Loucy (cell line): ENCODE measurements around the gene PKD1L1.

Experiments used
- H2AFZ ChIP-seq: fragments of 200-600 bp; sonication (generic); 2 replicates; pipeline ENCODE4 v1.6.0; 2016; ENCODE audit warnings: antibody characterized with exemption, mild to moderate bottlenecking, low read length, moderate library complexity
- H3F3A ChIP-seq: fragments of 200-600 bp; 2 replicates; pipeline ENCODE4 v1.6.0; 2016; ENCODE audit warnings: antibody characterized with exemption, low read depth, mild to moderate bottlenecking
- H3K27me3 ChIP-seq: fragments of 200-600 bp; sonication (generic); 2 replicates; pipeline ENCODE4 v1.6.1; 2014; ENCODE audit warnings: low read length, mild to moderate bottlenecking; ENCODE audit not compliant: insufficient read depth, poor library complexity, severe bottlenecking
- H3K36me3 ChIP-seq: fragments of 200-600 bp; sonication (generic); 2 replicates; pipeline ENCODE4 v1.6.1; 2016; ENCODE audit warnings: low read length; ENCODE audit not compliant: insufficient read depth
- H3K4me1 ChIP-seq: fragments of 200-600 bp; sonication (generic); 2 replicates; pipeline ENCODE4 v1.5.1; 2014; ENCODE audit warnings: low read length, mild to moderate bottlenecking; ENCODE audit not compliant: insufficient read depth, poor library complexity, severe bottlenecking
- H3K4me2 ChIP-seq: fragments of 200-600 bp; sonication (generic); 2 replicates; pipeline ENCODE4 v1.6.0; 2014; ENCODE audit warnings: antibody characterized with exemption, low read length, low read depth, mild to moderate bottlenecking; ENCODE audit not compliant: poor library complexity, severe bottlenecking
- H3K4me3 ChIP-seq: fragments of 200-600 bp; sonication (generic); 2 replicates; pipeline ENCODE4 v1.5.1; 2014; ENCODE audit warnings: low read length, mild to moderate bottlenecking, mixed read lengths; ENCODE audit not compliant: poor library complexity, severe bottlenecking
- H3K79me2 ChIP-seq: fragments of 200-600 bp; sonication (generic); 2 replicates; pipeline ENCODE4 v1.6.1; 2014; ENCODE audit warnings: low read length; ENCODE audit not compliant: insufficient read depth
- H3K9ac ChIP-seq: fragments of 200-600 bp; sonication (generic); 2 replicates; pipeline ENCODE4 v1.6.0; 2014; ENCODE audit warnings: mild to moderate bottlenecking, low read depth, low read length, moderate library complexity; ENCODE audit not compliant: poor library complexity, severe bottlenecking
- H3K9me2 ChIP-seq: fragments of 200-600 bp; sonication (generic); replicated peaks from 2 replicates; pipeline ENCODE4 v1.6.1; 2016; ENCODE audit warnings: low read depth, low read length, mixed read lengths
- H3K9me3 ChIP-seq: fragments of 200-600 bp; sonication (generic); 2 replicates; pipeline ENCODE4 v1.6.1; 2014; ENCODE audit warnings: mild to moderate bottlenecking, antibody characterized with exemption, low read length, low read depth; ENCODE audit not compliant: insufficient read depth
- H4K20me1 ChIP-seq: fragments of 200-600 bp; sonication (generic); 2 replicates; pipeline ENCODE4 v1.6.0; 2014; ENCODE audit warnings: antibody characterized with exemption, low read length, mild to moderate bottlenecking; ENCODE audit not compliant: insufficient read depth, poor library complexity, severe bottlenecking
- CTCF ChIP-seq: fragments of 200-600 bp; sonication (generic); conservative IDR thresholded peaks from 2 replicates; pipeline ENCODE4 v1.5.1; 2014; ENCODE audit warnings: mild to moderate bottlenecking, antibody characterized with exemption, low read length
- EZH2phosphoT487 ChIP-seq: fragments of 200-600 bp; IDR thresholded peaks from 2 replicates; pipeline ENCODE4 v1.6.1; 2018; ENCODE audit warnings: antibody characterized with exemption, mild to moderate bottlenecking, moderate library complexity, borderline replicate concordance

The PKD1L1 gene

GRCh38 chr7:47827871-47828270 is 120.4 kb downstream of the PKD1L1 start:
- TF ChIP-seq CTCF (no peak), EZH2phosphoT487 (no peak)
- Histone ChIP-seq H3K79me2 (no peaks in the 10 kb centered on the region), H3K36me3 (no peaks in the 10 kb centered on the region), H3K4me2 (no peak overlapping the region), H3K4me3 (no peak overlapping the region), H3K9me2 (no peaks in the 10 kb centered on the region), H2AFZ (no peak overlapping the region), H3K27me3 (no peaks in the 10 kb centered on the region), H3F3A (no peaks in the 10 kb centered on the region), H4K20me1 (no peaks in the 10 kb centered on the region), H3K4me1 (no peaks in the 10 kb centered on the region), H3K9ac (no peak overlapping the region), H3K9me3 (peaks cover 9% of the 10 kb centered on the region; the same call in 1 of the 2 replicates)

- H3K4me3 ChIP-seq = no peak overlapping the region
- H3K79me2 ChIP-seq = no peaks in the 10 kb centered on the region
- H3K36me3 ChIP-seq = no peaks in the 10 kb centered on the region
- H3K4me2 ChIP-seq = no peak overlapping the region
- H2AFZ ChIP-seq = no peak overlapping the region
- TF ChIP-seq CTCF (no peak), EZH2phosphoT487 (no peak)
- H3K9me3 ChIP-seq = peaks cover 7% of the 10 kb centered on the region; the same call in 1 of the 2 replicates
- no peaks in the 10 kb centered on the region for H3F3A ChIP-seq
- H3K4me1 ChIP-seq = no peaks in the 10 kb centered on the region
- H3K9me2 ChIP-seq = no peaks in the 10 kb centered on the region
- no peaks in the 10 kb centered on the region for H3K27me3 ChIP-seq
- H3K9ac ChIP-seq = no peak overlapping the region
- no peaks in the 10 kb centered on the region for H4K20me1 ChIP-seq
These were observed 120.9 kb downstream of the PKD1L1 start for GRCh38 chr7:47827351-47827756.

- no peaks in the 10 kb centered on the region for H3F3A ChIP-seq
- no peak overlapping the region for H3K4me3 ChIP-seq
- H3K27me3 ChIP-seq = no peaks in the 10 kb centered on the region
- H3K9me3 ChIP-seq = peaks cover 7% of the 10 kb centered on the region; the same call in 1 of the 2 replicates
- no peaks in the 10 kb centered on the region for H3K9me2 ChIP-seq
- H4K20me1 ChIP-seq = no peaks in the 10 kb centered on the region
- TF ChIP-seq EZH2phosphoT487 (no peak), CTCF (no peak)
- H3K79me2 ChIP-seq = no peaks in the 10 kb centered on the region
- no peaks in the 10 kb centered on the region for H3K4me1 ChIP-seq
- no peak overlapping the region for H2AFZ ChIP-seq
- no peak overlapping the region for H3K9ac ChIP-seq
- H3K4me2 ChIP-seq = no peak overlapping the region
- no peaks in the 10 kb centered on the region for H3K36me3 ChIP-seq
These were observed 121.5 kb downstream of the PKD1L1 start for GRCh38 chr7:47826754-47827153.
